ENCODE measurements around the gene TNN.
"Not testable (repeated sequence)": the region's sequence is repeated elsewhere in the genome, so short reads cannot be mapped to it uniquely, and the experiment has no call there.

DNA sequence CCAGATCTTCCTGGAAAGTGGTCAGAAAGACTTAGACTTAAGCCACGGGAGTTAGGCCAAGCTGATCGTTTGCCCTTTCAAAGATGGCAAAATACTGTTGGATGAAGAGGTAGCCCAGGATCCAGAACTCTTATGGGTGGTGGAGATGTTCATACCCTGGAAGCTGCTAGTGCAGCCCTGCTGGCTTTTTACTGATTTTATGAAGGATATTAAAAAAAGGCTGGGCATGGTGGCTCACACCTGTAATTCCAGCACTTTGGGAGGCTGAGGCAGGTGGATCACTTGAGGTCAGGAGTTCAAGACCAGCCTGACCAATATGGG lies 43.8 kb upstream of the TNN start:
- TF ChIP-seq SUZ12 (IDR thresholded peaks at IDR 0.05); LEF1 (IDR thresholded peaks at IDR 0.05; ENCODE audit: borderline replicate concordance): not testable (repeated sequence)

Measured in HEK293T (cell line).